ENCODE results near the gene LRP1B. TPM values are rescaled to one million over a fixed set of nuclear protein-coding genes. Genes with fewer than 3 reads are reported as not detected.

Gene LRP1B
- total RNA-seq, 1 experiment from 2014 or later, result 0.17 TPM

- DNase-seq, result no peak
- Histone ChIP-seq H3K4me3 (ENCODE audit: insufficient read depth, low read depth, low read length) (no peak overlapping the region), H3K27me3 (ENCODE audit: control insufficient read depth, insufficient read depth, low read length) (no peaks in the 10 kb centered on the region)
These were observed 613.5 kb downstream of the LRP1B start for GRCh38 chr2:141517180-141517851.

GRCh38 chr2:141515931-141516330 is 614.9 kb downstream of the LRP1B start:
- H3K4me3 ChIP-seq (ENCODE audit: insufficient read depth, low read depth, low read length), result no peak overlapping the region
- no peaks in the 10 kb centered on the region for H3K36me3 ChIP-seq (replicated peaks; ENCODE audit: control insufficient read depth, insufficient read depth, low read length)
- H3K27me3 ChIP-seq (ENCODE audit: control insufficient read depth, insufficient read depth, low read length), result no peaks in the 10 kb centered on the region
- no peak for DNase-seq

More at GRCh38 chr2:141517180-141517851, 613.5 kb downstream of the LRP1B start:
- H3K36me3 ChIP-seq (replicated peaks; ENCODE audit: control insufficient read depth, insufficient read depth, low read length), result no peaks in the 10 kb centered on the region

GRCh38 chr2:141513853-141514252 is 617.0 kb downstream of the LRP1B start:
- Histone ChIP-seq H3K4me3 (ENCODE audit: insufficient read depth, low read depth, low read length) (no peak overlapping the region), H3K36me3 (replicated peaks; ENCODE audit: control insufficient read depth, insufficient read depth, low read length) (no peaks in the 10 kb centered on the region), H3K27me3 (ENCODE audit: control insufficient read depth, insufficient read depth, low read length) (no peaks in the 10 kb centered on the region)
- no peak for DNase-seq

DNA sequence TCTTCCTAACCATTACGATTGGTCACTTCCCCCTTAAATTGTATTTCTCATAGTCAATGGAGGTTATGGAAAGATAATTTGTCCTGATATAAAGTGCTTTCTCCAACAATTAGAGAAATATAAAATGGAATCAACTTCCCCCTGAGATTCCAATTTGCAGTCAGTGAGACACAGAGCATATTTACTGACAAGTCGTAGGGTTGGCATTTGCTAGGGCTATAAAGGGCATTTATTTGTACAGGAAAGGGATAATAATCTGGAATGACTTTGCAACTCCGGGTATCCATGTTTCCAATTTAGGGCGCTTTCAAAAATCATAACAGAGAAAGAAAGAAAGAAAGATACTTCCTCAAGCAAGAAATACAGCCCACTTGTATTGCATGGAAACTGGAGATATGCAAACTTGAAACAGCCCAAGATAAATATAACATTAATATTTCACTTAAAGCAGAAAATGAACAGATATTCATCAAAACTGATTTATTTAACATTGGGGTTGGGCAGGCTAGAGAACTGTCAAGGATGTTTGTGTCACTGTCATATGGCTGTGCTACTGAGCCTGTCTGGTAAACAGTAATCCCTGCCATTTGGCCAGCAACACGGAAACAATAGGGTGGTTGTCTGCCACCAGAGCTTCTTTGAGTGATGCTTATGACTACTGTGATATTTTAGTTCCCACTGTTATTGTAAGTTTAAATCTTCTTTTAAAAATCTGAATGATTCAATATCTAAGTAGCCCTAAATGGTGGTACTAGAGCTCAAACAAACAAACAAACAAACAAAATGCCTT is 621.8 kb downstream of the LRP1B start:
- no peaks in the 10 kb centered on the region for H3K27me3 ChIP-seq (ENCODE audit: control insufficient read depth, insufficient read depth, low read length)
- no peak for DNase-seq
- no peak overlapping the region for H3K4me3 ChIP-seq (ENCODE audit: insufficient read depth, low read depth, low read length)
- no peaks in the 10 kb centered on the region for H3K36me3 ChIP-seq (replicated peaks; ENCODE audit: control insufficient read depth, insufficient read depth, low read length)

DNA sequence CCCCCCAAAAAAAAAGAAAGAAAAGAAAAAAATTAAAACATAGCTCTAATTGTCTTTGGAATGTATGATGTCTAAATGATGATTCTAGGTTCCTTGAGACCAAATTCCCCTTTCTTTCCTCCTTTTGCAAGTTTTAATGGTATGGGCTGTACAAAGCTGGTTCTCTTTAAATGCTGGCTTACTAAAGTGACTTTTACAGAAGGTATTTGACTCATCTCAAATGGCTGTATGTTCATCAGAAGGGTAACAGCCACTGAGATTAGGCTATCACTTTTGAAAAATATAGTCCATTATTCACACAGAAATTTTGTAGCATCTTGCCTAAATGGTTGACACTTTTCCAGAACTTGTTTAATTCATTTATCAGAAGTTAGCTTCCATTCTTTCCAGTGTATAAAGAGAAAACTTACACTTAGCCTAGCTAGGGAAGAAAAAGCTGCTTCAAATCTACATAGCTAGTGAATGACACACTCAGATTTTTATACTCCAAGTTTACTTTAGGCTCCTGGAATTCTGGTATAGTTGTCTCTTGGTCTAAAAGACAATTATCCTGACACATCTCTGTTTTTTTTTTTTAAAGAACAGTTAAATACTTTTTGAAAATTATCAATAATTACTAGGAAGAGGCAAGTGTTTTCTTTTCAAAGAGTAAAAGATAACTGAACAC is 622.6 kb downstream of the LRP1B start:
- Histone ChIP-seq H3K4me3 (ENCODE audit: insufficient read depth, low read depth, low read length) (no peak overlapping the region), H3K36me3 (replicated peaks; ENCODE audit: control insufficient read depth, insufficient read depth, low read length) (no peaks in the 10 kb centered on the region), H3K27me3 (ENCODE audit: control insufficient read depth, insufficient read depth, low read length) (no peaks in the 10 kb centered on the region)
- no peak for DNase-seq

DNA sequence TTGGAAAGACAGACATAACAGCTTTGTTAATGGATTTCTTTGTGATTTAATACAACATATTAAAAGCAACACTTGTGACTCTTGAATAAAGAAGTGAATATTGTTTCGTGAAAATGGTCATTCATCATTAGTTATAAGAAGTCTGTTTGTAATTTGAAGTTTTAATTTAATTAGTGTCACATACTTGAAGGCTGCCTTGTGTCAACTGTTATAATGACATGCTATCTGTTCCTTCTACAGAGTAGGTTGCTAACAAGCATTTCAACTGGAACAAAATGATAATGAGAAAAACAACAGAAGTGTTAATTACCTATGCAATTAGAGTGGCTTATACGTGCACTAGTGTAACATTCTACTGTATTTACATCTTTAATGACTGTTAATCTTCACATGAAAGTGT is 624.7 kb downstream of the LRP1B start:
- DNase-seq, result no peak
- H3K36me3 ChIP-seq (replicated peaks; ENCODE audit: control insufficient read depth, insufficient read depth, low read length), result no peaks in the 10 kb centered on the region
- H3K4me3 ChIP-seq (ENCODE audit: insufficient read depth, low read depth, low read length), result no peak overlapping the region
- H3K27me3 ChIP-seq (ENCODE audit: control insufficient read depth, insufficient read depth, low read length), result no peaks in the 10 kb centered on the region

DNA sequence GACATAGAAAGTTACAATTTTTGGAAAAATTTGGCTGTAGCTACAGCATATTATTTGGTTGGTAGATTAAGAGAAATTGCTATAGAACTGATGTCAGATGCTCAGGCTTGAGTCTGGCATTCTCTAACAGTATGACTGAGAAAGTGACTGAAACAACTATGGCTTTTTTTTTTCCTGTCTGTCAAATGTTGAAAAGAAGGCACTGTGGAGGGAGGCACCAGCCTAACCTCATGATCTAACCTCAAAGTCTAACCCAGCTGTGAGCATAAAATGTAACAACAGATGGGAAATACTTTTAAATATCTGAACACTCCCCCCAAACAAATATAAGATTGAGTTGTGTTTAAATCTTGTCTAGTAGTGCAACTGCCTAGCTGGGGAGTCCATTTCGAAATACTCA is 629.1 kb downstream of the LRP1B start:
- no peaks in the 10 kb centered on the region for H3K27me3 ChIP-seq (ENCODE audit: control insufficient read depth, insufficient read depth, low read length)
- H3K4me3 ChIP-seq (ENCODE audit: insufficient read depth, low read depth, low read length), result no peak overlapping the region
- no peaks in the 10 kb centered on the region for H3K36me3 ChIP-seq (replicated peaks; ENCODE audit: control insufficient read depth, insufficient read depth, low read length)
- DNase-seq, result no peak

DNA sequence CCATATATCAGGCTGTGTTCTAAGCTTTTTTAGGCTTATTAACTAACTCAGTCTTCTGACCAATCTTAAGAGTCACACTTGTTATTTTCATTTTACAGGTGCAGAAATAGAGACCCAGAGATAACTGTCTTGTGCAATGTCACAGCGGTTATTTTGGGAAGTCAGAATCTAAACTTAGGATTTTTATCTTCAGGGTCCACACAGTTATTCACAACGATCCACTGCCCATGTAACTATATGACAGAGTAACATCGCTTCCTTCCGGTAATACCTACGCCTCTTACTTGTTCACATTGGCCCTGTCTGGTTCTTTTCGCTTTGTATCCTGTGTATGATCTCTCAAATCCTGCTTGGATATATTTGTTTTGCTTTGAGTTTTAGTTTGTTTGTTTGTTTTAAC is 631.7 kb downstream of the LRP1B start:
- H3K36me3 ChIP-seq (replicated peaks; ENCODE audit: control insufficient read depth, insufficient read depth, low read length), result no peaks in the 10 kb centered on the region

DNA sequence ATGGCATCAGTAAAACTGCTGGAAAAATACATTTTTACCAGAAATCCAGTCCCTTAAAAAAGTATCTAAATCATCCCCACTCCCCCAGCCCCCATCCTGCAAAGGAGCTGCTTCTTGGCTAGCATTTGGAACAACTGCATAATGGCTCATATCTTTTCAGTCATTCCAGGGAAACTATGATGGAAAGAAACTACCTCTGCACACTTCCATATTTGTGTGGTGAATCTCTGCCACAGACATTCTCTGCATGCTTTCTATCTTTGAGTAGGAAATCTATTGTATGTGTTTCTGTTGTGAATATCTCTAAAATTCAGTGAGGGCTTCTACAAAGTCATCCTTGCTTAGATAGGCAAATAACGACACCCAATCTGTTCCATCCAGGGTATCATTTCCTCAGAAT is 632.3 kb downstream of the LRP1B start:
- Histone ChIP-seq H3K27me3 (ENCODE audit: control insufficient read depth, insufficient read depth, low read length) (no peaks in the 10 kb centered on the region), H3K4me3 (ENCODE audit: insufficient read depth, low read depth, low read length) (no peak overlapping the region), H3K36me3 (replicated peaks; ENCODE audit: control insufficient read depth, insufficient read depth, low read length) (no peaks in the 10 kb centered on the region)
- no peak for DNase-seq

More for the DNA sequence above, 631.7 kb downstream of the LRP1B start:
- DNase-seq, result no peak
- H3K4me3 ChIP-seq (ENCODE audit: insufficient read depth, low read depth, low read length), result no peak overlapping the region
- H3K27me3 ChIP-seq (ENCODE audit: control insufficient read depth, insufficient read depth, low read length), result no peaks in the 10 kb centered on the region

DNA sequence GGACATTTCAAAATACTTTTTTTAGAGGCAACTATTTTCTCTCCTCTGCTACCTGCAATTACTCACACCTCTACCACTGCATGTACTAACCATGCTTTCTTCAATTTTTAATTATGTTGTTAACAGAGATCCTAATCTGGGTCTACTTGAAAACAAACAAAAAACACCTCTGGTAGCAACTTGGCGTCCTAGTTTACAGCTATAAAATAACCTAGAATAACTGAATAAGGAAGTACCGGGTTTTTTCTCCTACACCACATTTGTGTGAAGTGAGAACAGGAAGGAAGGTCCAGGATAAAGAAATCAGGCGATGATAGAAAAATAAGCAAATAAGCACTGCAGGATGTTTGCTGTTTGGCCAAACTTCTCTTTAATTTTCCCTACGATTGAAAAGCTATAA is 633.5 kb downstream of the LRP1B start:
- Histone ChIP-seq H3K27me3 (ENCODE audit: control insufficient read depth, insufficient read depth, low read length) (no peaks in the 10 kb centered on the region), H3K4me3 (ENCODE audit: insufficient read depth, low read depth, low read length) (no peak overlapping the region), H3K36me3 (replicated peaks; ENCODE audit: control insufficient read depth, insufficient read depth, low read length) (no peaks in the 10 kb centered on the region)
- DNase-seq, result no peak

DNA sequence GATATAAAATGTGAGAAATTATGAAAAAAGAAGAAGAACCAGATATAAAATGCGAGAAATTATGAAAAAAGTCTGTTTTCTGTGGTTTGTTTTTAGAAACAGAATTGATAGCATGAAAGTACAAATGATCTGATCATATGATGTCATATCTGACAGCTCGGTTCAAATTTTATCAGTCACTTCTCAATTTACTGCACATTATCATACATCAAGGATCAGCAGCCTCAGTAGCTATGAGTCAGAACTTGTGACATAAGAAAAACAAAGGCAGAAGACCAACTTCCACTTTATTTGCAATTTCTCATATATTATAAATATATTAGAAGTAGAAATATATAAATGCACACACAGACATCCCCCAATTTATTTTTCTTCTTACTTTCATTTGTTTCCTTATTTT is 634.0 kb downstream of the LRP1B start:
- no peaks in the 10 kb centered on the region for H3K27me3 ChIP-seq (ENCODE audit: control insufficient read depth, insufficient read depth, low read length)
- no peaks in the 10 kb centered on the region for H3K36me3 ChIP-seq (replicated peaks; ENCODE audit: control insufficient read depth, insufficient read depth, low read length)
- DNase-seq, result no peak
- H3K4me3 ChIP-seq (ENCODE audit: insufficient read depth, low read depth, low read length), result no peak overlapping the region

DNA sequence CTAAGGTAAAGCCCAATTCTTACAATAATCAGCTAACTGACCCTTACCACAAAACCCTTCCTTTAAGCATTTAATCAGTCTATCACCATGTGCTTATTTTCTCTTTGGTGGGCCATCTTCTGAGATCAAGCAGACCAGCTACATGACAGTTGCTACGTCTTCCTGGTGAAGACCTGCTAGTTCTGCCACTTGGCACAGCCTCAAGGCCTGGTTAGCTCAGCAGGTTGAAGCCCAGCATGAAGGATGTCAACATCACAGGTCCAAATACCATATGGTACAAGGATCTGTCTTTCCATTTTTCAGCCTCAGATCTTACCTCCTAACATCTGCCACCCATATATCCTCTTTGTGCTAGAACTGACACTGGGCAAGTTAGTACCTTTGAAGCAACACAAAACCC is 636.9 kb downstream of the LRP1B start:
- Histone ChIP-seq H3K4me3 (ENCODE audit: insufficient read depth, low read depth, low read length) (no peak overlapping the region), H3K36me3 (replicated peaks; ENCODE audit: control insufficient read depth, insufficient read depth, low read length) (no peaks in the 10 kb centered on the region), H3K27me3 (ENCODE audit: control insufficient read depth, insufficient read depth, low read length) (no peaks in the 10 kb centered on the region)
- no peak for DNase-seq

DNA sequence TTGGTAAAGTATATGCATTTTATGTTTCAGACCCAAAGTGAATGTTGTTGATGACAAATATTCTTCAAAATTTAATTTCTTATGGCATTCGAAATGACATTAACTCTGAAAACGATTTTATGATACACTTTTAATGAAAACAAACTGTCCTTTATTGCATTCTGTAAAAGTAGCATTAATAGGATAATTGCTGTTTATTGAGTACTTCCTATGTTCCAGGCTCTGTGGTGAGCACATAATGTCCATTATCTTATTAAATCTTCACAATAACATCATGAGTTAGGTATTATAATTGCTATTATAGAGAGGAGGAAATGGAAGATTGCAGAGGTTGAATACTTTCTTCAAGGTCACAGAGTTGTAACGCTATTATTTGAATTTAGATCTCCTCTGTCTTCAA is 638.0 kb downstream of the LRP1B start:
- H3K4me3 ChIP-seq (ENCODE audit: insufficient read depth, low read depth, low read length), result no peak overlapping the region
- no peak for DNase-seq
- H3K27me3 ChIP-seq (ENCODE audit: control insufficient read depth, insufficient read depth, low read length), result no peaks in the 10 kb centered on the region
- H3K36me3 ChIP-seq (replicated peaks; ENCODE audit: control insufficient read depth, insufficient read depth, low read length), result no peaks in the 10 kb centered on the region

DNA sequence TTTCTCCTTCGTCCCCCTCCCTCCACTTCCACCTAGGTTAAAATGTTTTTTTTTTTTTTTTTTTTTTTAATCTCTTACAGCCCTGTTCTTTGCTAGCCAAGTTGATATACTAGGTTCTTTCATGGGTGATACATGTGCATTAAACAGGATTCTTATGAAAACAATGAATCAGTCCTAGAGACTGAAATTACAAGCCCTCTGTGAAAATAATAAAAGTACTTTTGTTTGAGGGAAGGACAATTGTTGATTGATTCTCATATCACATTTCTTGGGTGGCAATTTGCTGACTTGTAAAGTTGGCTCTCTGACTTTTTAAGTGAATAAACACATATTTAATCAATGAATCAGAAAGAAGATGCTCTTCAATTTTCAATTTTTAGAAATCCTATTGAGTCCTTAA is 639.9 kb downstream of the LRP1B start:
- Histone ChIP-seq H3K36me3 (replicated peaks; ENCODE audit: control insufficient read depth, insufficient read depth, low read length) (no peaks in the 10 kb centered on the region), H3K4me3 (ENCODE audit: insufficient read depth, low read depth, low read length) (no peak overlapping the region), H3K27me3 (ENCODE audit: control insufficient read depth, insufficient read depth, low read length) (no peaks in the 10 kb centered on the region)
- DNase-seq, result no peak

GRCh38 chr2:141482697-141483096 is 648.1 kb downstream of the LRP1B start:
- Histone ChIP-seq H3K4me3 (ENCODE audit: insufficient read depth, low read depth, low read length) (no peak overlapping the region), H3K27me3 (ENCODE audit: control insufficient read depth, insufficient read depth, low read length) (no peaks in the 10 kb centered on the region), H3K36me3 (replicated peaks; ENCODE audit: control insufficient read depth, insufficient read depth, low read length) (no peaks in the 10 kb centered on the region)
- DNase-seq, result no peak

Data from H7 (cell line).